ENCODE results near the gene TRIM28. TPM values are rescaled to one million over a fixed set of nuclear protein-coding genes. Genes with fewer than 3 reads are reported as not detected.

The TRIM28 gene
- total and polyA plus RNA-seq, 7 donors, result 84.8 to 236 (median 201) TPM

- no peak overlapping the region for H3K27ac ChIP-seq
- H3K4me3 ChIP-seq, result no peak overlapping the region
- peaks cover 0 to 44% (median 9%) of the 10 kb centered on the region in 4 donors for H3K36me3 ChIP-seq
- TF ChIP-seq POLR2AphosphoS5 (IDR thresholded peaks at IDR 0.05), result no peak
- TF ChIP-seq EP300 (IDR thresholded peaks at IDR 0.05), result no peak
- TF ChIP-seq CTCF (IDR thresholded peaks at IDR 0.05), result no peak
- no peak for TF ChIP-seq POLR2A (IDR thresholded peaks at IDR 0.05)
- peaks cover 0 to 27% (median 23%) of the 10 kb centered on the region in 4 donors for H3K4me1 ChIP-seq
- H3K9me3 ChIP-seq, result no peaks in the 10 kb centered on the region
- H3K27me3 ChIP-seq, result no peaks in the 10 kb centered on the region
- intact Hi-C loops (cut with DNase I), result no loop called here
- 92 to 96% methylated on average over 25 of the region's 25 CpGs for WGBS, 2 donors
- DNase-seq, result peak; percentile 62
Observed at GRCh38 chr19:58570770-58571574, 27.1 kb downstream of the TRIM28 start.

- intact Hi-C loops (cut with DNase I), result no loop called here
- 97% methylated on average over 8 of the region's 8 CpGs for WGBS, 2 donors
- Histone ChIP-seq H3K27me3 (no peaks in the 10 kb centered on the region), H3K4me3 (no peak overlapping the region), H3K4me1 (peaks cover 0 to 32% (median 28%) of the 10 kb centered on the region in 4 donors), H3K36me3 (peaks cover 0 to 40% (median 9%) of the 10 kb centered on the region in 4 donors), H3K9me3 (no peaks in the 10 kb centered on the region), H3K27ac (no peak overlapping the region)
- peak; percentile 54 for DNase-seq
- no peak for TF ChIP-seq POLR2AphosphoS5 (IDR thresholded peaks at IDR 0.05)
- no peak for TF ChIP-seq POLR2A (IDR thresholded peaks at IDR 0.05)
- no peak for TF ChIP-seq CTCF (IDR thresholded peaks at IDR 0.05)
- TF ChIP-seq EP300 (IDR thresholded peaks at IDR 0.05), result no peak
Observed at GRCh38 chr19:58571575-58571947, 27.7 kb downstream of the TRIM28 start.

- Histone ChIP-seq H3K27ac (peak overlapping the region; percentile 92 to 99 (median 98)), H3K4me1 (peaks cover 0 to 38% (median 34%) of the 10 kb centered on the region in 4 donors), H3K27me3 (no peaks in the 10 kb centered on the region), H3K9me3 (no peaks in the 10 kb centered on the region), H3K4me3 (peak overlapping the region; percentile 58 to 87 (median 70)), H3K36me3 (peaks cover 0 to 33% (median 9%) of the 10 kb centered on the region in 4 donors)
- TF ChIP-seq POLR2AphosphoS5 (IDR thresholded peaks at IDR 0.05) (peak in 1 of 4 donors; percentile 42), CTCF (IDR thresholded peaks at IDR 0.05) (no peak)
- DNase-seq, result peak; percentile 62
- 42 to 53% methylated on average over 24 of the region's 24 CpGs for WGBS, 2 donors
- intact Hi-C loops (cut with DNase I), result loop anchor here (1.0 to 2.0 kb wide), 3 partner anchors 13 to 53 kb away; partner anchors contain the start of genes TRIM28, UBE2M and ZBTB45
Observed at GRCh38 chr19:58572026-58572817, 28.4 kb downstream of the TRIM28 start.

- WGBS, 2 donors, result 0% methylated on average over 75 of the region's 75 CpGs
Observed at GRCh38 chr19:58572818-58573657, 29.2 kb downstream of the TRIM28 start, which contains the start of gene MZF1. Gene MZF1, minus strand, starts transcription at chr19:58573335. Its CDS starts 1,946 bp downstream, at chr19:58571389.

More at GRCh38 chr19:58572818-58573657, 29.2 kb downstream of the TRIM28 start, which contains the start of gene MZF1:
- Histone ChIP-seq H3K4me1 (peaks cover 0 to 46% (median 40%) of the 10 kb centered on the region in 4 donors), H3K27me3 (no peaks in the 10 kb centered on the region), H3K36me3 (peaks cover 0 to 29% (median 10%) of the 10 kb centered on the region in 4 donors), H3K4me3 (peak within 1 kb of the TSS; percentile 58 to 87 (median 70)), H3K27ac (peak within 1 kb of the TSS; percentile 92 to 99 (median 98)), H3K9me3 (no peaks in the 10 kb centered on the region)
- DNase-seq, result peak; percentile 100
- TF ChIP-seq POLR2A (IDR thresholded peaks at IDR 0.05) (peak; percentile 6 to 44), CTCF (IDR thresholded peaks at IDR 0.05) (peak in 1 of 4 experiments; percentile 36), EP300 (IDR thresholded peaks at IDR 0.05) (peak in 1 of 4 donors; percentile 80), POLR2AphosphoS5 (IDR thresholded peaks at IDR 0.05) (peak; percentile 28 to 84 (median 69))
- intact Hi-C loops (cut with DNase I), result loop anchor here (1.0 to 2.0 kb wide), 3 partner anchors 14 to 54 kb away; partner anchors contain the start of genes TRIM28, UBE2M and ZBTB45
